ENCODE data around the gene NYAP2.

The NYAP2 gene

DNA sequence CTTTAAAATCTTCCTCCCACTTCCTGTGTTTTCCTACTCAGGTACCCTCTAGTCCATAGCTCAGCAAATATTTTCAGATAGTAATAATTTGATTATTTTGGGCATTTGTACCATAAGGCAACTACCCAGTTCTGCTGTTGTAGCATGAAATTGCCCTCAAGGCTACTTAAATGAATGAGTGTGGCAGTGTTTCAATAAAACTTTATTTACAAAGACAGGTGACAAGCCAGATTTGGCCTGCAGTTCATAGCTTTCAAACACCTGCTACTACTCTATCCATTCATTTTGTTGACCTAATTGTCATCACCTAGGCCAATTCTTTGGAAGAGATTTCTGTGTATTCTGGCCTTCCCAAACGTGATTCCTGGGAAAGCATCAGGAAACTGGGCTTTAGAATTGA is 28.9 kb downstream of the NYAP2 start:
- no peak for DNase-seq (ENCODE audit: low read depth, low spot score)

DNA sequence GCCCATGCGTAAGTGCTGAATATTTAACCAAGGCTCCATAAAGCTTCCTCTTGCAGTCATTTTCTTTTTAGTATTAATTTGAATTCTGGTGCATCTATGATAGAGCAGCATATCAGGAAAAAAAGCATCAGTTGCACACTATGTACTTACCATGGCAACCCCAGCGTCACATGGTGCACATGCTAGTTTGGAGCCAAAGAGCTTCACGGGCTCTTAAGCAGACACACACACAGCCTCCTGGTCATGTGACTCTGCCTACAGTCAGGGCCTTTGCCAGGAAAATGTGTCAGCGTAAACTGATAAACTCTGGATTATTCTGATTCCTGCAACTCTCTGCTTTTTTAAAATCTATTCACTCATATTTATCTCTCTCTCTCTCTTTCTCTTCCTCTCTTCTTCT is 30.2 kb downstream of the NYAP2 start:
- no peak for DNase-seq (ENCODE audit: low read depth, low spot score)

GRCh38 chr2:225431105-225431863 is 31.8 kb downstream of the NYAP2 start:
- no peak for DNase-seq (ENCODE audit: low read depth, low spot score)

GRCh38 chr2:225434014-225434413 is 34.5 kb downstream of the NYAP2 start:
- DNase-seq (ENCODE audit: low read depth, low spot score), result no peak

GRCh38 chr2:225437319-225437718 is 37.8 kb downstream of the NYAP2 start:
- no peak for DNase-seq (ENCODE audit: low read depth, low spot score)

- DNase-seq (ENCODE audit: low read depth, low spot score), result no peak
These were observed 38.7 kb downstream of the NYAP2 start for GRCh38 chr2:225438248-225438647.

GRCh38 chr2:225452677-225453076 is 53.2 kb downstream of the NYAP2 start:
- no peak for DNase-seq (ENCODE audit: low read depth, low spot score)

- no peak for DNase-seq (ENCODE audit: low read depth, low spot score)
These were observed 54.9 kb downstream of the NYAP2 start for GRCh38 chr2:225454412-225454811.

GRCh38 chr2:225456619-225457260 is 57.2 kb downstream of the NYAP2 start:
- no peak for DNase-seq (ENCODE audit: low read depth, low spot score)

GRCh38 chr2:225457482-225457881 is 58.0 kb downstream of the NYAP2 start:
- DNase-seq (ENCODE audit: low read depth, low spot score), result no peak

- DNase-seq (ENCODE audit: low read depth, low spot score), result no peak
These were observed 59.1 kb downstream of the NYAP2 start for GRCh38 chr2:225458431-225459117.

- DNase-seq (ENCODE audit: low read depth, low spot score), result no peak
These were observed 62.9 kb downstream of the NYAP2 start for GRCh38 chr2:225462417-225462816.

- DNase-seq (ENCODE audit: low read depth, low spot score), result no peak
These were observed 63.4 kb downstream of the NYAP2 start for GRCh38 chr2:225462945-225463344.

GRCh38 chr2:225463449-225463848 is 63.9 kb downstream of the NYAP2 start:
- no peak for DNase-seq (ENCODE audit: low read depth, low spot score)

GRCh38 chr2:225464346-225465025 is 65.0 kb downstream of the NYAP2 start:
- no peak for DNase-seq (ENCODE audit: low read depth, low spot score)

DNA sequence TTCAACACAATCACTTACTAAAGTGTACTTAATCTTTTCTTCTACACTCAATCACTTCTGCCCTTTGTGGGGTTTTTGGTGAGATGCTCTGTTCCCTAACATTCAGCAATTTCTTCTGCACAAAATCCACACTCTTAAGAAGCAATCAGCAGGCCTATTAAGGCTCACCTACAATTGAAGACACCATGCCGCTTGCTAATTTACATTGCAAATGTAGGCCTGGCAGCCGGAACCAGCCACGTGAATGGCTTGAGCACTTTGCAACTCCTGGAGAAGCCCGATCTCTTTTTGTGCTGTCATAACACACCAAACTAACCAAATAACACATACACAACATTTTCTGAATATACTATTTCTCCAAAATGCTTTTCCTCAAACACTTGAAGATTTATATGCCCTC is 66.3 kb downstream of the NYAP2 start:
- no peak for DNase-seq (ENCODE audit: low read depth, low spot score)

- no peak for DNase-seq (ENCODE audit: low read depth, low spot score)
These were observed 67.5 kb downstream of the NYAP2 start for GRCh38 chr2:225466891-225467604.

DNA sequence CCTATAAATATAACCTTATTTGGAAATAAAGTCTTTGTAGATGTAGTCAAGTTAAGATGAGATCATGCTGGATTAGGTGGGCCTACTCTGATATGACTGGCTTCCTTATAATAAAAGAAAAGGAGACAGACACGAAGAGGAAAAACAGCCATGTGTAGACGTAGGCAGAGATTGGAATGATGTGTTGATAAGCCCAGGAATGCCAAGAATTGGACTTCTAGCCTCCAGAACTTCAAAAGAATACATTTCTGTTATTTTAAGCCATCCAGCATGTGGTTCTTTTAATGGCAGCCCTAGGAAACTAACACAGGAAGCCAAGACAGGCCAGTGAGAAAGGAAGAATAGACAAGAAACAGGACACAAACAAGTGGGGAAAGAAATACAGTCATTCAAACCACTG is 68.6 kb downstream of the NYAP2 start:
- DNase-seq (ENCODE audit: low read depth, low spot score), result no peak

GRCh38 chr2:225471039-225471438 is 71.5 kb downstream of the NYAP2 start:
- no peak for DNase-seq (ENCODE audit: low read depth, low spot score)

- DNase-seq (ENCODE audit: low read depth, low spot score), result no peak
These were observed 72.0 kb downstream of the NYAP2 start for GRCh38 chr2:225471482-225471881.

DNA sequence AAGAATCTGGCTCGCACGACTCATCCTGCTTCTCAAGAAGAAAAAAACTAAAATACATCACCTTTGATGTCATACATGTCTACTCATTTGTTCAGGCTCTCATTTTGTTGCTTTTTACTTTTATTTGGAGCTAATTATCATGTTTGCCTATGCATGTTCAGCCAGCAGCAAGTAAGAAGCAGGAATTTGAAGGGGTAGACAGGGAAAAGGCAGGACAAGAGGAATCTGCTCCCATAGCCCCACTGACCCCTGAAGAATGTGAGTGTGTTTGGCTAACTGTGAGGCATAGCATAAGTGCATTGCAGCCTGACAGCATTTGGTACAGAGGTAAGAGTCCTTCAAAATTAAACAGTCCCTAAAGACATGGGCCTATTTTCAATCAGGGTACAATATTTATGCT is 72.7 kb downstream of the NYAP2 start:
- DNase-seq (ENCODE audit: low read depth, low spot score), result no peak

GRCh38 chr2:225479386-225479785 is 79.9 kb downstream of the NYAP2 start:
- DNase-seq (ENCODE audit: low read depth, low spot score), result no peak
